ENCODE measurements around the gene CRB1. TPM values are rescaled to one million over a fixed set of nuclear protein-coding genes. Genes with fewer than 3 reads are reported as not detected.

CRB1 gene
- total and polyA plus RNA-seq, 8 donors, result 0.09 to 0.31 (median 0.26) TPM

DNA sequence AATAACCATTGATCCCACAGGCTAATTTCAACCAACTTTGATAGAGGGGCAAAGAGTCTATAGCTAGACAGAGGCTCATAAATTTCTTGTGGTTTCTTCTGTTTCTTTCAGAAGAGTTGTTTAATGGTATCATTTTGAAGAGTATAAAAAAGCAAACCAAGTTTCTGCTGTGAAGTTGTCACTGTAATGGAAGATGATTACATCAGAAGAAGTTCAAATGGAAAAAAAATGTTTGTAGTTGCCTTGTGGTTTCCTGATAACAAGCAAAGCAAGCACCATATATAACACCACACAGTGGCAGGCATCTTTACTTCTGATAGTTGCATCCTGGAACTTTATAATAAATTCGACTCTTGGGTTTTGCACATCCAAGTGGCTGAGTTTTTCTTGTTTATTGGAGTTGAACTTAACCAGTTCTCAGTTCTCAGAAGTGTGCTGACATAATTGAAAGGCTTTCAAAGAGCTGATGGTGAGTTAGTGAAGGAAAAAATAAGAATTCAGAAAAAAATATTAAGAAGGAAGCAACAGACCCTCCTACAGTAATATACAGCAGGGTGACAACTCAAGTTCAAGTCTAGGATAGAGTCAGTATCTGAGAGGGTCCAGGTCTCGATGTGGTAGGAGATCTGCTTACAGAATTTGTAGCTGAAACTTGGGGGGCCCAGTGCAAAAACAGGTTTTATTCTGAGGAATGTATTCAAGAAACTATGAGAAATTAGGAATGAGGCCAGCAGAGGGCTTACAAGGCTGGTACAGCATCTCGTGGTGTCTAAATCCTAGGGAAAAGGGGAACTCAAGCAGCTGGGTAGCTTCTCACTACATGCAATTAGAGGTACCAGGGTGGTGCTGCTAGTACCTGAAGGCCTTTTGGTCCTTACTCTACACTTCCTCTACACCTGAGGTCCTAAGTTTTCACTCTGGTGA lies 123.5 kb downstream of the CRB1 start:
- DNase-seq, result no peak
- no peak overlapping the region for H3K27ac ChIP-seq
- intact Hi-C loops (cut with DNase I), result no loop called here
- H3K9me3 ChIP-seq, result no peaks in the 10 kb centered on the region
- TF ChIP-seq, protein P1, sequence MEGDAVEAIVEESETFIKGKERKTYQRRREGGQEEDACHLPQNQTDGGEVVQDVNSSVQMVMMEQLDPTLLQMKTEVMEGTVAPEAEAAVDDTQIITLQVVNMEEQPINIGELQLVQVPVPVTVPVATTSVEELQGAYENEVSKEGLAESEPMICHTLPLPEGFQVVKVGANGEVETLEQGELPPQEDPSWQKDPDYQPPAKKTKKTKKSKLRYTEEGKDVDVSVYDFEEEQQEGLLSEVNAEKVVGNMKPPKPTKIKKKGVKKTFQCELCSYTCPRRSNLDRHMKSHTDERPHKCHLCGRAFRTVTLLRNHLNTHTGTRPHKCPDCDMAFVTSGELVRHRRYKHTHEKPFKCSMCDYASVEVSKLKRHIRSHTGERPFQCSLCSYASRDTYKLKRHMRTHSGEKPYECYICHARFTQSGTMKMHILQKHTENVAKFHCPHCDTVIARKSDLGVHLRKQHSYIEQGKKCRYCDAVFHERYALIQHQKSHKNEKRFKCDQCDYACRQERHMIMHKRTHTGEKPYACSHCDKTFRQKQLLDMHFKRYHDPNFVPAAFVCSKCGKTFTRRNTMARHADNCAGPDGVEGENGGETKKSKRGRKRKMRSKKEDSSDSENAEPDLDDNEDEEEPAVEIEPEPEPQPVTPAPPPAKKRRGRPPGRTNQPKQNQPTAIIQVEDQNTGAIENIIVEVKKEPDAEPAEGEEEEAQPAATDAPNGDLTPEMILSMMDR (IDR thresholded peaks at IDR 0.05), result no peak
- H3K36me3 ChIP-seq, result no peaks in the 10 kb centered on the region
- no peak overlapping the region for H3K4me3 ChIP-seq
- H3K27me3 ChIP-seq, result peaks cover 0 to 3% of the 10 kb centered on the region in 2 donors
- ATAC-seq, result no peak
- H3K4me1 ChIP-seq, result no peaks in the 10 kb centered on the region

DNA sequence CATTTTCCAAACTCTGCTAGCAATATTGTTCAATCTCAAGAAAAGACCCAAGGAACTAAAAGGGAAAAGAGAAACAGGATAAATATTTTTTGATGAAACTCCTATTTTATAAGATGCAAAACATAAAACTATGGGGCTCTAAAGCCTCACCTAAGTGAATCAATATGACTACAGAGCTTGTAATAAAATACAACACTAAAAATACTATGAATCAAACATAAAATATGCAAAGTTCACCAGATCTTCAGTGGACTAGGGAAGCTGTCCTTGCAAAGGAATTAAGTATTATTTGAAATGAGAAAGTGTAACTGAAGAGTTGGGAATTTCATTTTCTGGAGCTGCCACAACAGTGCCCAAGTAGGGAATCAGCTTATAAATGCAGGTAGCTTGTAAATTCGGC lies 124.5 kb downstream of the CRB1 start:
- Histone ChIP-seq H3K36me3 (no peaks in the 10 kb centered on the region), H3K9me3 (no peaks in the 10 kb centered on the region), H3K4me3 (no peak overlapping the region), H3K27ac (no peak overlapping the region), H3K27me3 (no peaks in the 10 kb centered on the region), H3K4me1 (no peaks in the 10 kb centered on the region)
- intact Hi-C loops (cut with DNase I), result no loop called here
- DNase-seq (no peak), ATAC-seq (no peak)
- TF ChIP-seq, protein P1 (IDR thresholded peaks at IDR 0.05), result no peak

DNA sequence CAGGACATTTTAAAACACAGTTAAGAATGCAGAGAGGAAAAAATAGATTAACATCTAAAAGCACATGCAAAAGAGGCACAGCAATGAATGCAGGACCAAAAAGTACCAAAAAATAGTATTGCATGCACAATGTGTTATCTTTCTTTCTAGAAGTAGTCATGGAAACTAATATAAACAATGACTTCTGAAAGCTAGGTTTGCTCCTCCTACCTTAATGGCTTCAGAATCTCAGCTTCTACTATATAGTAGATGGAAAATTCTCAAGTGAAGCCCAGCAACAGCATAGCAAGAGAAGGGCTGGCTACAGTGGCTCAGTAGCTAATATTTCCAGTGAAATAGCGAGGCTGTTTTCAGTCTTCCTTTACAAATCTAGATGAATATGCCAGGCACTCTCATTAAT lies 125.1 kb downstream of the CRB1 start:
- no peak for ATAC-seq
- H3K27ac ChIP-seq, result no peak overlapping the region
- intact Hi-C loops (cut with DNase I), result no loop called here

DNA sequence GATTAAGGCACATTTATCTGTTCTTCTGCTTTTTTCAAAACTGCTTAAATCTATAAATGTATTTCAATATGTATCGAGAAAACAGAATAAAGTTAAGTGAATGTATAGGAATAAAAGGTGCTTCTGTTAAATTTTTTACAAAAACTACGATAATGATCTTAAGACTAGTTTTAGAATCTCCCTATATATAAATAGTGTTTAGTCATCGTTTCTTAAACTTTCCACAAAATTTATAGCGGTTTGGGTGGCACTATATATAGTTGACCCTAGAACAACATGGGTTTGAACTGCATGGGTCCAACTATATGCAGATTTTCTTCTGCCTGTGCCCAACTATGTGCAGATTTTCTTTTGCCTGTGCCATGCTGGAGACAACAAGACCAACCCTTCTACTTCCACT lies 125.7 kb downstream of the CRB1 start:
- TF ChIP-seq, protein P1 (IDR thresholded peaks at IDR 0.05), result no peak
- H3K9me3 ChIP-seq, result no peaks in the 10 kb centered on the region
- DNase-seq, result no peak
- H3K36me3 ChIP-seq, result no peaks in the 10 kb centered on the region
- no peaks in the 10 kb centered on the region for H3K27me3 ChIP-seq
- intact Hi-C loops (cut with DNase I), result no loop called here
- H3K27ac ChIP-seq, result no peak overlapping the region
- no peak for ATAC-seq
- no peaks in the 10 kb centered on the region for H3K4me1 ChIP-seq
- no peak overlapping the region for H3K4me3 ChIP-seq

More for the DNA sequence above, 125.1 kb downstream of the CRB1 start:
- TF ChIP-seq, protein P1 (IDR thresholded peaks at IDR 0.05), result no peak
- Histone ChIP-seq H3K4me3 (no peak overlapping the region), H3K36me3 (no peaks in the 10 kb centered on the region), H3K4me1 (no peaks in the 10 kb centered on the region), H3K27me3 (no peaks in the 10 kb centered on the region), H3K9me3 (no peaks in the 10 kb centered on the region)
- DNase-seq, result no peak

DNA sequence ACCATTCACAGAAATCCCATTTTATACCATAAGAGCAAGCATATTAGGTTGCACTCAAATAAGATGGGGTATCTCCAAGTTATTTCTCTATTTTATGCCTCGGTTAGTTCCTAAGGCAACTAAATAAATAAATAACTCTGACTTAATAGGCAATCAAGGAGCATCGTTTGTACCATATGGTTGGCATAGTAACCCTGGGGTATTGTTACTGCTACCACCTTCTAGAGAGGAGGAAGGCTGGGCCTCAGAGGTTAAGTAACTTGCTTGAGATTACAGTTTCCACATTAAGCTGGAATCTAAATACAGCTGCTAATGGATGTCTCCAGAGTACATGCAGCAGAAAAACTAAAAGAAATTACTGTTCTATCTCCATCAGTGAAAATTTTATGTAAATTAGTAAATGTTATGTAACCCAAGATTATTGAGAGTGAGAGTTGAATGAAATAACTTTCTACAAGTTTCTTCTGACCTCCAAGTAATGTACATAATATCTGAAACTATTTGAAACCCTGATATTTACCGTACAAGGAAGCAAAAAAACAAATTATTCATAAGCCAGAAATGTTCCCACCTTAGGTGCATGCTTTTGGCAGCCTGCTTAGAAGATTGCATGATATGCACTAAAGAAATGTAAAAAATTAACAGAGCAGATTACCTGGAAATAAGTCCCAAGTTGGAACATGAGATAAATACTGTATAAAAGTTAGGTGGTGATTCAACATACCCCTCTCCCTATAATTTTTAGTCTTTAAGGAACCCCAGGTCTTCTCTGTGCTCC lies 127.0 kb downstream of the CRB1 start:
- intact Hi-C loops (cut with DNase I), result no loop called here
- no peaks in the 10 kb centered on the region for H3K27me3 ChIP-seq
- no peak overlapping the region for H3K4me3 ChIP-seq
- ATAC-seq (no peak), DNase-seq (no peak)
- no peaks in the 10 kb centered on the region for H3K36me3 ChIP-seq
- TF ChIP-seq, protein P1 (IDR thresholded peaks at IDR 0.05), result no peak
- no peaks in the 10 kb centered on the region for H3K4me1 ChIP-seq
- H3K9me3 ChIP-seq, result no peaks in the 10 kb centered on the region
- no peak overlapping the region for H3K27ac ChIP-seq

Measured in left lung (tissue), 10 donors.